Brain microvascular endothelial cell (primary cell): Measurements from ENCODE around the gene TTL.

Experiments used
- DNase-seq: peaks from one replicate; pipeline ENCODE4 v3.0.0-alpha.2; 2020
- H3K27ac ChIP-seq: fragments of 250-450 bp; sonication (Bioruptor Pico); 2 replicates; pipeline ENCODE4 v1.5.1; 2020; ENCODE audit warnings: mild to moderate bottlenecking, moderate library complexity
- H3K27me3 ChIP-seq: fragments of 250-450 bp; sonication (Bioruptor Pico); replicated peaks from 2 replicates; pipeline ENCODE4 v1.5.1; 2020; ENCODE audit warnings: mild to moderate bottlenecking
- H3K36me3 ChIP-seq: fragments of 250-450 bp; sonication (Bioruptor Pico); replicated peaks from 2 replicates; pipeline ENCODE4 v1.5.1; 2020; ENCODE audit warnings: mild to moderate bottlenecking
- H3K4me3 ChIP-seq: 2 replicates; pipeline ENCODE4 v1.5.1; 2011; ENCODE audit warnings: low read depth, mild to moderate bottlenecking, control low read depth, low read length, moderate library complexity
- CTCF ChIP-seq: IDR thresholded peaks from 2 replicates; pipeline ENCODE4 v1.5.1; 2011; ENCODE audit warnings: low read depth, mild to moderate bottlenecking, moderate library complexity, low read length, control low read depth, inconsistent platforms; ENCODE audit errors: missing control alignments
- in situ Hi-C: cut with HindIII; loops from 2 replicates; pipeline ENCODE4 v1.10.0; 2017; ENCODE audit warnings: low sequenced_read_pairs, low pct_ligation_motif_present

Gene TTL

GRCh38 chr2:112480530-112481049 lies 1.4 kb upstream of the TTL start:
- DNase-seq, result no peak
- Histone ChIP-seq H3K36me3 (no peaks in the 10 kb centered on the region), H3K27me3 (no peaks in the 10 kb centered on the region), H3K27ac (no peak overlapping the region), H3K4me3 (peak overlapping the region; percentile 72)
- in situ Hi-C loops, result no loop called here
- no peak for TF ChIP-seq CTCF

GRCh38 chr2:112481050-112481527 lies 867 bp upstream of the TTL start:
- peak; percentile 69 for DNase-seq
- peaks cover 2% of the 10 kb centered on the region for H3K36me3 ChIP-seq
- H3K4me3 ChIP-seq, result peak overlapping the region; percentile 72
- peak overlapping the region; percentile 78 for H3K27ac ChIP-seq
- TF ChIP-seq CTCF, result peak; percentile 94
- in situ Hi-C loops, result no loop called here
- H3K27me3 ChIP-seq, result no peaks in the 10 kb centered on the region

DNA sequence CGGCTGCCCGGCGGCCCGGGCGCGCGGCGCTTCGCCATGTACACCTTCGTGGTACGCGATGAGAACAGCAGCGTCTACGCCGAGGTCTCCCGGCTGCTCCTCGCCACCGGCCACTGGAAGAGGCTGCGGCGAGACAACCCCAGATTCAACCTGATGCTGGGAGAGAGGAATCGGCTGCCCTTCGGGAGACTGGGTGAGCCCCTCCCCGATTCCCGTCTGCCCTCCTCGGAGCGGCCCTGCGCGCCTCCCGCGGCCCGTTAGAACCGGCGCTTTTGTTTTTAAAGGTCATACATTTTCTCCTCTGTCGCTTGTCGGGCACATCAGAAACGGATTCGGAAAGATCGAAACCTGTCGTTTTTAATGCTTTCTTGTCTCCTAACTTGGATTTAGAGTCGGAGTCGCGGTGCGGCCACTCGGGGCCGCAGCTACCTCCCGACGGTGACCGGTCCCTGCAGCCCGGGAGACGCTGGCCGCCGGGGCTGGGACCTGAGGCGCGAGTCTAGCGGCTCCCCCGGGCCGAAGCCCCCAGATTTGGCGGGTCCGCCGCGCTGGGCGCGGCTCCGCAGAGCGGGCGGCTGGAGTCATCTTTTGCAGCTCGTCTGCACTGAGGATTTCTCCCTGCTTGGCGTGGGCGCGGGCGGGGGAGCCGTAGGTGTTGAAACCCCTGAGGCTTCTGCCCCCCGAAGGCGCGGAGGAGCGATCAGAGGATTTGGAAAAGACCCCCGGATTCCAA lies 519 bp downstream of the TTL start:
- H3K4me3 ChIP-seq, result peak overlapping the region; percentile 89
- in situ Hi-C loops, result no loop called here
- no peak for TF ChIP-seq CTCF
- H3K27ac ChIP-seq, result peak overlapping the region; percentile 80
- H3K27me3 ChIP-seq, result no peaks in the 10 kb centered on the region
- DNase-seq, result peak; percentile 24
- peaks cover 3% of the 10 kb centered on the region for H3K36me3 ChIP-seq

GRCh38 chr2:112483042-112483473 lies 1.1 kb downstream of the TTL start:
- Histone ChIP-seq H3K36me3 (peaks cover 7% of the 10 kb centered on the region), H3K27ac (peak overlapping the region; percentile 80), H3K4me3 (peak overlapping the region; percentile 89), H3K27me3 (no peaks in the 10 kb centered on the region)
- DNase-seq, result peak; percentile 58
- in situ Hi-C loops, result no loop called here
- no peak for TF ChIP-seq CTCF

- peak overlapping the region; percentile 80 for H3K27ac ChIP-seq
- TF ChIP-seq CTCF, result no peak
- H3K4me3 ChIP-seq, result no peak overlapping the region
- H3K27me3 ChIP-seq, result no peaks in the 10 kb centered on the region
- DNase-seq, result no peak
- peaks cover 7% of the 10 kb centered on the region for H3K36me3 ChIP-seq
- in situ Hi-C loops, result no loop called here
These were observed 1.9 kb downstream of the TTL start for GRCh38 chr2:112483831-112484230.
